Smooth muscle cell (in vitro differentiated cells): ENCODE results near the gene PRKCE. TPM values are rescaled to one million over a fixed set of nuclear protein-coding genes. Genes with fewer than 3 reads are reported as not detected.

Experiments
- DNase-seq: peaks from one replicate; lab custom pipeline; 2025; ENCODE audit not compliant: unreplicated experiment; lab: John Stamatoyannopoulos, UW
- H2AFZ ChIP-seq: fragments of 200-600 bp; sonication (generic); 2 replicates; pipeline ENCODE4 v1.6.0; 2016; ENCODE audit warnings: antibody characterized with exemption, low read depth, mild to moderate bottlenecking
- H3F3A ChIP-seq: fragments of 200-600 bp; sonication (generic); 2 replicates; pipeline ENCODE4 v1.6.0; 2017; ENCODE audit warnings: antibody characterized with exemption, low read depth
- H3K27ac ChIP-seq: fragments of 200-600 bp; sonication (generic); 2 replicates; pipeline ENCODE4 v1.5.1; 2016; ENCODE audit warnings: low read depth, mild to moderate bottlenecking
- H3K27me3 ChIP-seq: fragments of 200-600 bp; sonication (generic); 2 replicates; pipeline ENCODE4 v1.6.1; 2016; ENCODE audit warnings: low read depth, mild to moderate bottlenecking
- H3K36me3 ChIP-seq: fragments of 200-600 bp; sonication (generic); 2 replicates; pipeline ENCODE4 v1.5.1; 2016; ENCODE audit warnings: low read depth
- H3K4me1 ChIP-seq: fragments of 200-600 bp; sonication (generic); 2 replicates; pipeline ENCODE4 v1.5.1; 2016; ENCODE audit warnings: low read depth
- H3K4me2 ChIP-seq: fragments of 200-600 bp; sonication (generic); 2 replicates; pipeline ENCODE4 v1.6.0; 2016; ENCODE audit warnings: mild to moderate bottlenecking
- H3K4me3 ChIP-seq: fragments of 200-600 bp; sonication (generic); 2 replicates; pipeline ENCODE4 v1.5.1; 2016; ENCODE audit warnings: mild to moderate bottlenecking
- H3K79me2 ChIP-seq: fragments of 200-600 bp; sonication (generic); 2 replicates; pipeline ENCODE4 v1.6.0; 2016; ENCODE audit warnings: low read depth, mild to moderate bottlenecking
- H3K9ac ChIP-seq: fragments of 200-600 bp; sonication (generic); 2 replicates; pipeline ENCODE4 v1.6.0; 2016; ENCODE audit warnings: low read depth
- H3K9me3 ChIP-seq: fragments of 200-600 bp; sonication (generic); replicated peaks from 2 replicates; pipeline ENCODE4 v1.5.1; 2016; ENCODE audit warnings: low read depth
- H4K20me1 ChIP-seq: fragments of 200-600 bp; sonication (generic); 2 replicates; pipeline ENCODE4 v1.6.0; 2016; ENCODE audit warnings: low read depth
- CTCF ChIP-seq: fragments of 200-600 bp; sonication (generic); IDR thresholded peaks from 2 replicates; pipeline ENCODE4 v1.5.1; 2017; ENCODE audit warnings: borderline replicate concordance, mild to moderate bottlenecking, antibody characterized with exemption; ENCODE audit not compliant: insufficient read depth, poor library complexity, severe bottlenecking
- WGBS: methylation state at CpG from one replicate; pipeline ENCODE4 v1.1.7; 2016; ENCODE audit warnings: low lambda C conversion rate; 5-methylcytosine and 5-hydroxymethylcytosine counted together
- polyA plus RNA-seq: library from polyadenylated mRNA; unstranded; fragments of >200 nt; fragmentation: Nextera tagmentation; extraction: Ambion mirVana; gene quantifications from 2 replicates; pipeline ENCODE4 v1.2.1, GENCODE V29; 2016
- total RNA-seq: library from RNA; depleted of rRNA; stranded (reverse); fragments of >200 nt; gene quantifications from 2 replicates; pipeline ENCODE4 v1.2.3, GENCODE V29; 2014

Gene PRKCE
- total and polyA plus RNA-seq, 2 experiments from 2014 or later: 20.6 to 29.1 TPM

GRCh38 chr2:45825001-45825651, 173.7 kb downstream of the PRKCE start:
- WGBS: 95% methylated on average over 6 of the region's 6 CpGs
- DNase-seq: no peak
- Histone ChIP-seq H3K4me2 (no peak overlapping the region), H3K9ac (no peak overlapping the region), H3F3A (no peaks in the 10 kb centered on the region), H2AFZ (no peak overlapping the region), H3K79me2 (peaks cover 32% of the 10 kb centered on the region), H3K9me3 (no peaks in the 10 kb centered on the region), H3K36me3 (no peaks in the 10 kb centered on the region), H3K27me3 (no peaks in the 10 kb centered on the region), H4K20me1 (peaks cover 78% of the 10 kb centered on the region), H3K4me3 (no peak overlapping the region), H3K4me1 (peaks cover 3% of the 10 kb centered on the region), H3K27ac (no peak overlapping the region)
- TF ChIP-seq CTCF: no peak

GRCh38 chr2:45826460-45826859, 175.0 kb downstream of the PRKCE start:
- H3K9ac ChIP-seq: no peak overlapping the region
- DNase-seq: no peak
- peaks cover 6% of the 10 kb centered on the region for H3K36me3 ChIP-seq
- peaks cover 3% of the 10 kb centered on the region for H3K4me1 ChIP-seq
- H3K4me3 ChIP-seq: no peak overlapping the region
- H3K9me3 ChIP-seq: peaks cover 3% of the 10 kb centered on the region
- no peak overlapping the region for H3K27ac ChIP-seq
- no peaks in the 10 kb centered on the region for H3F3A ChIP-seq
- no peak overlapping the region for H2AFZ ChIP-seq
- H3K79me2 ChIP-seq: peaks cover 27% of the 10 kb centered on the region
- 74% methylated on average over 6 of the region's 6 CpGs for WGBS
- no peak for TF ChIP-seq CTCF
- H3K4me2 ChIP-seq: no peak overlapping the region
- H4K20me1 ChIP-seq: peaks cover 68% of the 10 kb centered on the region
- no peaks in the 10 kb centered on the region for H3K27me3 ChIP-seq

DNA sequence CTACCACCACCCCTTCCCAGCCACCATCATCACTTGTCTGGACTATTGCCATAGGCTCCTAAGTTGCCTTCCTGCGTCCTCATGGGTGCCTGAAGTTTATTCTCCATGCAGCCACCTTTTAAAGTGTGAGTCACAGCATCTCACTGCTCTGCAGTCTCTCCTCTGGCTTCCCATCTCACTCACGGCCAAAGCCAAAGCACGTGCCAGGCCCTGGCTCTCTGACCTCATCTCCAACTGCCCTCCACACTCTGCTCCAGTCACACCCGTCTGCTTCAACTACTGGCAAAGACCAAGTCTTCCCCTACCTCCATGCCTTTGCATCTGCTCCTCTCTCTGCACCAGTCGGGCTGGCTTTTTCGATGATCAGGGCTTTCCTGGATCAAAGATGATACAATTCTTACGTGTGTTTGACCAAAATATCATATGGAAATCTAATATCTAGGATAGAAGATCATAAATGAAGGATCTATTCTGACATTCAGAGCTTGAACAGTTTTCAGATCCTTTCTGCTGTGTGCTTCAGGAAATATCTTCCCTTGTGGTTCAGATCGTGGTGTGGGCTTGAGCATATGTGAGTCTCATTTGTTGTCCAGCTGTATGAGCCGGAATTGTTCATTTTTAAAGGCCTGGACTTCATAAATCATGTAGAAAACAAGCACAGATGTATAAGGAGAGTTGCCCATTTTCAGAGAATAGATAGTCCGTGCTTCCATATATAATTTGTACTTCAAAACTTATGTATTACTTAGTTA, 175.6 kb downstream of the PRKCE start:
- peaks cover 62% of the 10 kb centered on the region for H4K20me1 ChIP-seq
- peak overlapping the region; percentile 49 for H3K4me2 ChIP-seq
- no peaks in the 10 kb centered on the region for H3F3A ChIP-seq
- H3K4me3 ChIP-seq: no peak overlapping the region
- peaks cover 3% of the 10 kb centered on the region for H3K4me1 ChIP-seq
- peaks cover 6% of the 10 kb centered on the region for H3K36me3 ChIP-seq
- H3K27me3 ChIP-seq: no peaks in the 10 kb centered on the region
- H3K9ac ChIP-seq: no peak overlapping the region
- no peak overlapping the region for H2AFZ ChIP-seq
- peak; percentile 15 for DNase-seq
- peak overlapping the region; percentile 36 for H3K27ac ChIP-seq
- TF ChIP-seq CTCF: no peak
- WGBS: 59% methylated on average over 10 of the region's 10 CpGs
- H3K9me3 ChIP-seq: peaks cover 3% of the 10 kb centered on the region
- H3K79me2 ChIP-seq: peaks cover 25% of the 10 kb centered on the region
